Sigmoid colon (tissue), 4 donors: ENCODE data around the gene CTNNA2.

Experiments used
- POLR2AphosphoS5 ChIP-seq, 4 donors: sonication (generic); formaldehyde crosslinking; IDR thresholded peaks; one replicate each; pipeline ENCODE4 v1.6.1; 2017; ENCODE audit warnings: antibody characterized with exemption in 4 of 4
- TF ChIP-seq, protein P1 (sequence below), 4 experiments: fragments of 450-650 bp in 3 of 4; fragments of 200-600 bp in 1 of 4; IDR thresholded peaks; one replicate each; pipeline ENCODE4 v1.5.1; 2016 to 2019; ENCODE audit warnings: antibody characterized with exemption in 4 of 4, mild to moderate bottlenecking in 3 of 4, moderate library complexity in 2 of 4

DNA sequence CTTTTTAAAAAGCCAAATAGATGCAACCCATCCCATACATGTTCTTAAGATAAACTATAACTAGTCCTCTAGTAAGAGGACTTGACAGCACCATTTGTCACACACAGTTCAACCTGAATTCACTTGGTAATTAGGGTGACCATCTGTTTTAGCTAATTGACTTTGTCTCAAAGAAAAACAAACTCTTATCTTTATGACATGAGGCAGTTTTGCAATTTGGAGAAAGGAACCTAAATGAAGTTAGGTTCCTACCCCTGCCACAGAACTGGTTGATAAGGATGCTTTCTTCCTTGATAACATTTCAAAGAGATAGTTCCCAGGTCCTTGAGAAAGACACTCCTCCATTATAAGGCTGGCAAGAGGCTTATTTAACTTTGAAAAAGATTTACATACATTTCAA lies 849.1 kb downstream of the CTNNA2 start:
- TF ChIP-seq, protein P1, sequence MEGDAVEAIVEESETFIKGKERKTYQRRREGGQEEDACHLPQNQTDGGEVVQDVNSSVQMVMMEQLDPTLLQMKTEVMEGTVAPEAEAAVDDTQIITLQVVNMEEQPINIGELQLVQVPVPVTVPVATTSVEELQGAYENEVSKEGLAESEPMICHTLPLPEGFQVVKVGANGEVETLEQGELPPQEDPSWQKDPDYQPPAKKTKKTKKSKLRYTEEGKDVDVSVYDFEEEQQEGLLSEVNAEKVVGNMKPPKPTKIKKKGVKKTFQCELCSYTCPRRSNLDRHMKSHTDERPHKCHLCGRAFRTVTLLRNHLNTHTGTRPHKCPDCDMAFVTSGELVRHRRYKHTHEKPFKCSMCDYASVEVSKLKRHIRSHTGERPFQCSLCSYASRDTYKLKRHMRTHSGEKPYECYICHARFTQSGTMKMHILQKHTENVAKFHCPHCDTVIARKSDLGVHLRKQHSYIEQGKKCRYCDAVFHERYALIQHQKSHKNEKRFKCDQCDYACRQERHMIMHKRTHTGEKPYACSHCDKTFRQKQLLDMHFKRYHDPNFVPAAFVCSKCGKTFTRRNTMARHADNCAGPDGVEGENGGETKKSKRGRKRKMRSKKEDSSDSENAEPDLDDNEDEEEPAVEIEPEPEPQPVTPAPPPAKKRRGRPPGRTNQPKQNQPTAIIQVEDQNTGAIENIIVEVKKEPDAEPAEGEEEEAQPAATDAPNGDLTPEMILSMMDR (IDR thresholded peaks at IDR 0.05) = no peak
- TF ChIP-seq POLR2AphosphoS5 (IDR thresholded peaks at IDR 0.05) = no peak
